Right atrium auricular region (tissue), 2 donors: ENCODE results near the gene CASP4. TPM values are rescaled to one million over a fixed set of nuclear protein-coding genes. Genes with fewer than 3 reads are reported as not detected.
"Not testable (repeated sequence)": the region's sequence is repeated elsewhere in the genome, so short reads cannot be mapped to it uniquely, and the experiment has no call there.

Experiments
- DNase-seq: peaks from one replicate; pipeline ENCODE4 v3.0.0-alpha.2; 2019; ENCODE audit warnings: low spot score
- H3K27ac ChIP-seq, 2 donors: fragments of 200-600 bp; sonication (generic); 1 replicate in 1 of 2; 2 replicates in 1 of 2; pipeline ENCODE4 v1.5.1; 2016 to 2019
- H3K27me3 ChIP-seq, 2 donors: fragments of 200-600 bp; sonication (generic); one replicate each; pipeline versions ENCODE4 v1.5.1 to v1.6.0; 2017 to 2019
- H3K36me3 ChIP-seq: fragments of 200-600 bp; sonication (generic); one replicate; pipeline ENCODE4 v1.5.1; 2016
- H3K4me1 ChIP-seq, 2 donors: fragments of 200-600 bp; sonication (generic); one replicate each; pipeline versions ENCODE4 v1.5.1 to v1.6.0; 2017 to 2019
- H3K4me3 ChIP-seq, 2 donors: fragments of 200-600 bp; sonication (generic); 1 replicate in 1 of 2; 2 replicates in 1 of 2; pipeline ENCODE4 v1.5.1; 2017 to 2019; ENCODE audit warnings: mild to moderate bottlenecking in 1 of 2, moderate library complexity in 1 of 2
- H3K9me3 ChIP-seq, 2 donors: fragments of 200-600 bp; sonication (generic); one replicate each; pipeline ENCODE4 v1.5.1; 2019
- CTCF ChIP-seq, 2 donors: fragments of 200-600 bp; sonication (generic); IDR thresholded peaks; one replicate each; pipeline ENCODE4 v1.5.1; 2019; ENCODE audit warnings: antibody characterized with exemption in 2 of 2
- total RNA-seq, 2 donors: library from RNA; depleted of rRNA; stranded (reverse); fragments of >200 nt; gene quantifications; one replicate each; pipeline ENCODE4 v1.1.0, GENCODE V29; 2016

Gene CASP4
- total RNA-seq, 2 donors from 2014 or later, result 22.4 to 39.4 TPM

- Histone ChIP-seq H3K4me3 (no peak overlapping the region), H3K36me3 (no peaks in the 10 kb centered on the region), H3K27me3 (no peaks in the 10 kb centered on the region), H3K4me1 (no peaks in the 10 kb centered on the region), H3K27ac (no peak overlapping the region), H3K9me3 (peaks cover 0 to 10% of the 10 kb centered on the region in 2 donors)
- no peak for DNase-seq
- no peak for TF ChIP-seq CTCF (IDR thresholded peaks at IDR 0.05)
Observed at GRCh38 chr11:104984808-104985207, 16.4 kb upstream of the CASP4 start.

- no peak overlapping the region for H3K27ac ChIP-seq
- H3K4me1 ChIP-seq, result no peaks in the 10 kb centered on the region
- no peak for DNase-seq
- H3K36me3 ChIP-seq, result no peaks in the 10 kb centered on the region
- TF ChIP-seq CTCF (IDR thresholded peaks at IDR 0.05), result no peak
- no peak overlapping the region for H3K4me3 ChIP-seq
- no peaks in the 10 kb centered on the region for H3K27me3 ChIP-seq
- peaks cover 0 to 2% of the 10 kb centered on the region in 2 donors for H3K9me3 ChIP-seq
Observed at GRCh38 chr11:104979839-104980238, 11.5 kb upstream of the CASP4 start.

- no peak overlapping the region for H3K4me3 ChIP-seq
- no peak overlapping the region for H3K27ac ChIP-seq
- no peak for TF ChIP-seq CTCF (IDR thresholded peaks at IDR 0.05)
- H3K9me3 ChIP-seq, result peaks cover 0 to 24% of the 10 kb centered on the region in 2 donors
- no peaks in the 10 kb centered on the region for H3K27me3 ChIP-seq
- H3K4me1 ChIP-seq, result peaks cover 0 to 6% of the 10 kb centered on the region in 2 donors
- no peak for DNase-seq
- H3K36me3 ChIP-seq, result no peaks in the 10 kb centered on the region
Observed at GRCh38 chr11:104973616-104974015, 5.2 kb upstream of the CASP4 start.

GRCh38 chr11:104972924-104973323, 4.5 kb upstream of the CASP4 start:
- H3K27me3 ChIP-seq, H3K4me3 ChIP-seq, DNase-seq, H3K4me1 ChIP-seq, H3K27ac ChIP-seq, H3K36me3 ChIP-seq: not testable (repeated sequence)
- peaks cover 0 to 24% of the 10 kb centered on the region in 2 donors for H3K9me3 ChIP-seq

GRCh38 chr11:104970756-104971155, 2.4 kb upstream of the CASP4 start:
- H3K36me3 ChIP-seq, result no peaks in the 10 kb centered on the region
- peaks cover 0 to 24% of the 10 kb centered on the region in 2 donors for H3K9me3 ChIP-seq
- H3K27ac ChIP-seq, result no peak overlapping the region
- no peaks in the 10 kb centered on the region for H3K27me3 ChIP-seq
- peaks cover 0 to 15% of the 10 kb centered on the region in 2 donors for H3K4me1 ChIP-seq
- no peak for DNase-seq
- TF ChIP-seq CTCF (IDR thresholded peaks at IDR 0.05), result no peak
- H3K4me3 ChIP-seq, result no peak overlapping the region

GRCh38 chr11:104968856-104969776, 742 bp upstream of the CASP4 start:
- H3K36me3 ChIP-seq, result no peaks in the 10 kb centered on the region
- H3K4me1 ChIP-seq, result peaks cover 0 to 15% of the 10 kb centered on the region in 2 donors
- no peak for TF ChIP-seq CTCF (IDR thresholded peaks at IDR 0.05)

More at GRCh38 chr11:104968856-104969776, 742 bp upstream of the CASP4 start:
- Histone ChIP-seq H3K4me3 (peak overlapping the region; percentile 52 to 53), H3K9me3 (peaks cover 0 to 15% of the 10 kb centered on the region in 2 donors), H3K27me3 (no peaks in the 10 kb centered on the region), H3K27ac (peak overlapping the region; percentile 79 to 81)
- peak; percentile 70 for DNase-seq
